ENCODE results near the gene GMPPB.

The GMPPB gene

GRCh38 chr3:49727924-49728361, 4.2 kb upstream of the GMPPB start:
- no peak for DNase-seq (ENCODE audit: low spot score)

- DNase-seq (ENCODE audit: low spot score) = no peak
These were observed 3.6 kb upstream of the GMPPB start for GRCh38 chr3:49727154-49727923.

- no peak for DNase-seq (ENCODE audit: low spot score)
These were observed 2.3 kb upstream of the GMPPB start for GRCh38 chr3:49725906-49726681.

DNA sequence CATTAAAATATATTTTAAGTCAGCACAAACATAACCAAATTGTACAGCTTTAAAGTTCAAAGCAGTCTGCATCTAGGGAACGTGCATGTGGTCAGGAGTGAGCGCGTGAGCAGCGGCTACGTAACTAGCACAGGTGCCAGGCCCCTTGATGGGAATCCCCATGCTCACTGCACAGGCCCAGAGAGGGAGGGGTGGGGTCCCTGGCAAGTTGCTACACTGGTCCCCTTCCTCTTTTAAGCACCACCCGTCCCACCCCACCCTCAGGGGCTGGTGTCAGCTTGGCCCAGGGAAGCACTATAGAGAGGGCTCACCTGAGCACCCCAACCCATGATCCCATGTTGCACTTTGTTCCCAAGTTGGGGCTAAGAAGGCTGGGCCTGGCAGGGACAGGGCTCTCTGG, 835 bp upstream of the GMPPB start:
- DNase-seq (ENCODE audit: low spot score) = no peak

GRCh38 chr3:49723296-49723627, 489 bp downstream of the GMPPB start:
- DNase-seq (ENCODE audit: low spot score) = peak; percentile 54

DNA sequence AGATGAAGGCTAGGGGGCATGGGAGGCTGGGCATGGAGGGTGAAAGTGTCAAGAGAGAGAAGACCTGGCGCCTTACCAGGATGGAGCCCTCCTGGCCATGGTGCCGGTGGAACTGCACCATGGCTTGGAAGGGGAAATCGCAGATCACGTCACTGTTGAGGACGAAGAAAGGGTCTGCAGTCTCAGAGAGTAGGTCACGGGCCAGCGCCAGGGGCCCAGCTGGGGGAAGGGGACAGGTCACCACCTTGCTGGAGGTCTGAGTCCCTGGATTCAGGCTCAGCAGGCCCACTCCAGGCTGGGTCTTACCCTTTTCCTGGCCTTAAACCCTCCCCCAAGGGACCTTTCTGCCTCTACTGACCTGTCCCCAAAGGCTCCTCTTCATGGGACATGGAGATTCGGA, 855 bp downstream of the GMPPB start:
- no peak for DNase-seq (ENCODE audit: low spot score)

GRCh38 chr3:49721896-49722781, 1.6 kb downstream of the GMPPB start:
- DNase-seq (ENCODE audit: low spot score) = no peak

DNA sequence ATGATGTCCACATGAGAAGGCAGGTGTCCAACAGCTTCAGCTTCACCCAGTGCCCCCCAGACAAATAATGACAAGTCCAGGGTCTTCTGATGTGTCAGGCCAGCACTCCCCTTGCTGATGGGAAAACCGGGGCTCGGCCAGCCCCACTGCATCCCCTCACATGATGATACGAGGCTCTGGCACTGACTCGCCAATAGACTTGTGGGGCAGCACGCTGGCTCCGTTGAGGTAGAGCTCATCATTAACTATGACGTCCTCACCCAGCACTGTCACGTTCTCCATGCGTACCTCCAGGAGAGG, 2.2 kb downstream of the GMPPB start:
- DNase-seq (ENCODE audit: low spot score) = no peak

GRCh38 chr3:49720855-49721595, 2.7 kb downstream of the GMPPB start:
- no peak for DNase-seq (ENCODE audit: low spot score)

GRCh38 chr3:49719214-49719884, 4.4 kb downstream of the GMPPB start, which contains the start of gene AMIGO3:
Gene AMIGO3, minus strand, starts transcription at chr3:49719684. Its CDS starts 219 bp downstream, at chr3:49719465.
- peak; percentile 94 for DNase-seq (ENCODE audit: low spot score)

DNA sequence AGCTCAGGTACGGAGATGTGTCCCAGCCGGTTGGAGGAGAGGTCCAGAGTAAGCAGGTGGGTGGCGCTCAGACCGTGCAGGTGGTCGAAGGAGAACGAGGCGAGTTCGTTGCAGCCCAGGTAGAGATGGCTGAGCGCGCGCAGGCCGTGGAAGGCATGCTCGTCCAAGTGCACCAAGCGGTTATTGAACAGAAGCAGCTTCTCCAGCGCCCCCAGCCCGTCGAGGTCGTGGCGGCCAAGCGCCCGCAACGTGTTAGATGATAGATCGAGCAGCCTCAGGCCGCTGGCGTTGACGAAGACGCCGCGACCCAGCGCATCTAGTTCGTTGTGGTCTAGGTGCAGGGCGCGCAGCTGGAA, 4.9 kb downstream of the GMPPB start:
- no peak for DNase-seq (ENCODE audit: low spot score)

GRCh38 chr3:49717959-49718857, 5.5 kb downstream of the GMPPB start:
- no peak for DNase-seq (ENCODE audit: low spot score)

DNA sequence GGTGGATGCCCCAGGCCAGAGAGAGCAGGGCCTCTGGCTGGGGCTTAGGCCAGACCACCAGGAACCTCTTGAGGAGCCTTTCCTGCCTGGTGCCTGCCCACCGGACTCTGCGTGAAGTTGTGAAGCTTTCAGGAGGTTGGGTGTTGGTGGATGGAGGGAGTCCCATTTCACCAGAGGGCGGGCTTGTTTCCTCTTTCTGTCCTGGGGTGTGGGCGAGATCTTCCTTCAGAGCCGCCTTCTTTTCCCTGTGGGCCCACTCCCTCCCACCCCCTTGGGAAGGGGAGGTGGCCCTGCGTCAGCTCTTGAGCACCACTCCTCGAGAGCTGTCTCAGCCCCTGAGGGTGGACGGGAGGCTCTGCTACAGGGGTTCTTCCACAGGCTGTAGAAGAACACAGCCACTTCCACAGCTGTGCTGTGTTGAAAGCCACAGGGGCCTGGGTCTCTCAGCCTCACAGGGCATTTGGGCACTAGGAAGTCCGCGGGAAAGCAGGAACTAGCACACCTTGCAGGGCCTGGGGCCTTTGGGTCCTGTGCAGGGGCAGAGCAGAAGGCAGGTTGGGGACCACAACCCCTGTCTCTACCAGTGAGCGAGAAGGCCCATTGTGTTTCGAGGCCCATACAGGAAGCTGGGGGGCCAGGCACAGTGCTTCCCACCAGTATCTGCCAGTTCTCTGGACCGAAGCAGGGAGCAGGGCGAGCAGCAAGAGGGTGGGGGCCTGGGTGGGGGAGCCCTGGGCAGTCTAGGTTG, 6.4 kb downstream of the GMPPB start:
- DNase-seq (ENCODE audit: low spot score) = no peak

- no peak for DNase-seq (ENCODE audit: low spot score)
These were observed 7.0 kb downstream of the GMPPB start for GRCh38 chr3:49716691-49717210.

- DNase-seq (ENCODE audit: low spot score) = no peak
These were observed 7.6 kb downstream of the GMPPB start for GRCh38 chr3:49716169-49716568.

DNA sequence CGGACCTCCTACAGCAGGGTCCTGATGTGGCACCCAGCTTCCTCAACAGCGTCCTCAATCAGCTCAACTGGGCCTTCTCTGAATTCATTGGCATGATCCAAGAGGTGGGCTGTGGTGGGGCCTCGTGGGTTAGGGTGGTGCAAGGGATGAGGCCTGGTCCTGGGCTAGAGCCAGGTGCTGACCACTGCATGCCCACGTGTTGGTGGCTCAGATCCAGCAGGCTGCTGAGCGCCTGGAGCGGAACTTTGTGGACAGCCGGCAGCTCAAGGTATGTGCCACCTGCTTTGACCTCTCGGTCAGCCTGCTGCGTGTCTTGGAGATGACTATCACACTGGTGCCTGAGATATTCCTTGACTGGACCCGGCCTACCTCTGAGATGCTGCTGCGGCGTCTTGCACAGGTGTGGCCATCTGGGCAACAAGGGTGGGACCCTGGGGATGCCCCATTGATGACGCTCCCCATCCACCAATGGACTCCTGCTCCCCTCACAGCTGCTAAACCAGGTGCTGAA, 8.1 kb downstream of the GMPPB start:
- DNase-seq (ENCODE audit: low spot score) = no peak

GRCh38 chr3:49714728-49715550, 8.8 kb downstream of the GMPPB start:
- no peak for DNase-seq (ENCODE audit: low spot score)

Measured in Ammon's horn (tissue), 1 donor.